ENCODE data around the gene SHISAL1.

The SHISAL1 gene

DNA sequence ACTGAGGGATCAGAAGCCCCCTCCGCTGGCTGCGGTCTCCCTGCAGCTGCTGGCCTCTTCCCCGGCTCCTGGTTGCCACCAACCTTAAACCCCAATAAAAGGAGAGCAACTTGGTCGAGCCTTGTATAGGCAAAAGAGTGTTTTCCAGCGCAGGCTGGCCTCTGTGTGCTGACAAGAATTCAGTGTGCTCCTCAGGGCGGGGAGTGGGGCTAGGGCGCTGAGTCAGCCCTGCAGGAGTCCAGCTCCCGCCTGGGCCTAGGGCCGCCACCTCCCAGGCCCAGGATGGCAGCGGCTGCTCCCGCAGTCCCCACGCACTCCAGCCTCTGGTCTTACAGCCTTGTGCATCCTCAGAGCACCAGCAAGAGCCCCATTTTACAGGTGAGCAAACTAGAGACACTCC lies at the start of gene SHISAL1:
Gene SHISAL1 (minus strand): TSS at position 186 of the 400 bp plus-strand sequence. CDS start 12,006 bp downstream, outside the sequence.
- DNase-seq = no peak

GRCh38 chr22:44361391-44362126 lies 48.8 kb upstream of the SHISAL1 start:
- no peak for DNase-seq

GRCh38 chr22:44360668-44361381 lies 48.1 kb upstream of the SHISAL1 start:
- DNase-seq = no peak

GRCh38 chr22:44360306-44360667 lies 47.5 kb upstream of the SHISAL1 start:
- no peak for DNase-seq

DNA sequence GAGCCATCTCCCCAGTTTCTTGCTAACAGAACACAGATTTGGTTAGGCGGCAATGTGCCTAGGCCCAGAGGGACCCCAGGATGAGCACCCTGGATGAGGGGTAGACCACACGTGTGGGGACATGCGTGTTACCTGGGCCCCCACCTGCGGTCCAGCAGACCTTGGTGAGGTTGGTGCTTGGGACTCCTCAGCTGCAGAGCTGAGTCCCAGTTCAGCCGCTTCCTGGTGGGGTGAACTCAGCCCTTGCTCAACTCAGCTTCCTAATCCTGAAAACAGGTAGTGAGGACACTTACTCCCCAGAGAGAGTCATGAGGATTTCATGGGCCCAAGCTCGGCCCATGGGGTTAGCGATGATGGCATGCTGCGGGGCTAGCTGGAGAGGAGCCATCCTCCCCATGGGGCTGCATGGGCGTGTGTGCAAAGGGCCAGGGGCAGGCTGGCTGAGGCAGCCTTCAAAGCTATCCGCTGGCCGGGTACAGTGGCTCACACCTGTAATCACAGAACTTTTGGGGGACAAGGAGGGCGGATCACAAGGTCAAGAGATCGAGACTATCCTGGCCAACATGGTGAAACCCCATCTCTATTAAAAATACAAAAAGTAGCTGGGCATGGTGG lies 46.9 kb upstream of the SHISAL1 start:
- DNase-seq = no peak

- no peak for DNase-seq
Measured at GRCh38 chr22:44358709-44359440, 46.1 kb upstream of the SHISAL1 start.

DNA sequence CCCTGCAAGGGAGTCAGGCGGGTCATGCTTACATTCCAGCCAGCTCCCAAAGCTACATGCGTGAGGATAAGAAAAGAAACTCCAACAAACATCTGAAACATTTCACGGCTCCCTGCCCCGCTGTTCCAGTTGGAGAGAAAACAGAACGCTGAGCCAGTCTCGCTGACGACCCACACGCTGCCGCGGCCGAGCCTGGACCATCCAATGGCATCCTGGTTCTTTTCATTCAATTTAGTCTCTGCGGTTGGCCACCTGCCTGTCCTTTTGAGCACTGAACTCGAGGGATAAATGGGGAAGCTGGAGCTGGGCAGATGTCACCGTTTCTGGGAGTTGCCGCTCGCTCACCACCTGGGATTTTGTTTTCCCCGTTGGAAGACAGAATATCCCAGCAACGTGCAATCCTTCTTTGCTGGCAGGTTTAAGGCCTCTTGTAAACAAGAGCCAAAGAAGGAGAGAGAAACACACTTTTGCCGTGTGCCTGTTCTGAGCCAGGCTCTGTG lies 45.3 kb upstream of the SHISAL1 start:
- no peak for DNase-seq

GRCh38 chr22:44357296-44357965 lies 44.7 kb upstream of the SHISAL1 start:
- DNase-seq = no peak

DNA sequence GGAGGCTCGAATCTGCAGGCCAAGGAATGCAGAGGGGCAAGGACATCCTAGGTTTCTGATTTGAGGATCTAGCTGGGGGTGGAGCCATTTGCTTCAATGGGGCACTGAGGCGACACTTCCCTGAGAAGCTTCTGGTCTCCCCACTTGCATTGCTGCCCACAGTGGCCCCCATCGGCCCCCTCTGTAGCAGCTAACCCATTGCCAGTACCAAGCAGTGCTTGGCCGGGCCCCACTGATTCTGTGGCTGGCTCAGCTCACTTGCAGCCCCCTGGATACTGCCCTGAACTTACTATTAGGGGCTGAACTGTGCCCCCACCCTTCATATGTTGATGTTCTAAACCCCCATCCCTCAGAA lies 42.9 kb upstream of the SHISAL1 start:
- DNase-seq = no peak

DNA sequence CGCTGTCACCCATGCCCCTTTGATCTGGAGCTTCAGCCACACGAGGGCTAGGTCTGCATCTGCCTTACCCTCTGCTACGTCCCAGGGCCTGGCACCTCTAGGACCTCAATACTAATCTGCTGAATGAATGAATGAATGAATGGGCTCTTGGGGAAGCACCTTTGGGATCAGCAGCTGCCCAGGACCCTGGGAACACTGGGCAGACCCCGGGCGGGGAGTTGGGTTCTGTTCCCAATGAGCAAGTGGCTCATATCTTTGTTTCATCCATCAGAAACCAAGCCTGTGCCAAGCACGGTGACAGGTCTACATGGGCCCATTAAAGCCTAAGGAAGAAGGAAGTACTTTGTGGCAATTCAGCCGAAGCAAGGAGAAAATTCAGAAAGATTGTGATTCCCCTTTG lies 41.5 kb upstream of the SHISAL1 start:
- DNase-seq = no peak

DNA sequence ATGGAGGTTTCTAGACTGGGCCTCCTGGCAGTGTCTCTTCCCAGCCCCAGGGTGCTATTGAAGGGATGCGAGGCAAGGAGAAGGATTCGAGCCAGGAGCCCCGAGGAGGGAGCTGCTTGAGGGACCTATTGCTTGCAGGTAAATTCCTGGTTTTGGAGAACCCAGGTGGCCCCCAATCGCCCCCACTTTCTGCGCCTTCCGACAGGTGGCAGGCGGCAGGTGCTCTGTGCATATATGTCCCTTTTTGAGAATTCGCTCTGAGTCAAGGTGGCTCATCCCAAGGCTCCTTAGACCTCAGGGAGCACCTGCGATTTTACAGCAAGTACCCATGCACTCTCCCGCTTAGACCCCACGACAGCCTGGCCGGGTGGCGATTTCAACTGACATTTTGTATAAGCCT lies 40.3 kb upstream of the SHISAL1 start:
- no peak for DNase-seq

GRCh38 chr22:44352378-44353035 lies 39.8 kb upstream of the SHISAL1 start:
- DNase-seq = no peak

DNA sequence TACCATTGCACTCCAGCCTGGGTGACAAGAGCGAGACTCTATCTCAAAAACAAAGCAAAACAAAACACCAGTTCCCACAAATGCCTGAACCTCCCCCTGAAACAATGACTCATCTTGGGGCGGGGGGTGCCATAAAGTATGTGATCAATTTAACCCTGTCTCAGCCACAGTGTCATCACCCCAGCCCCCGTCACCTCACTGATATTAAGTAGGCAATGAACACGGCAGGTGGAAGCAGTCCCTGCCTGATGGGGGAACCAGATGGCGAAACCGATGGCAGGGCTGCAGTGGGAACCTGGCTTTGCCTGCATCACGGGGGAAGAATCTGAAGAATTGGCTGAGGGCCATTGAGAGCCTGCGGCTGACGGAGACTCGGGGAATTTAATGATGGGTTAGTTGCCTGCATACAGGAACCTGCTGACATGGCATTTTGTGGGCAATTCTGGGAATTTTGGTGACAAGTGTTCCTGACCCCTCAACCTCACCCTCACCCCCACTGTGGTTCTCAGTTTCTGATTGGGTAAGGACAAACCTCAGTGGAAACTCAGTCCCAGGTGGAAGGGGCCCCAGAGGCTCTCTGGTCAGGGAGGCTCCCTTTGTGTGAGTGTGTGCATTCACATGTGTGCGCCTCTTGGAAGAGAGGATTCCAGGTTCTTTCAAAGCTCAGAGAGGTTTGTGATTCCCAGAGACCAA lies 39.1 kb upstream of the SHISAL1 start:
- no peak for DNase-seq

DNA sequence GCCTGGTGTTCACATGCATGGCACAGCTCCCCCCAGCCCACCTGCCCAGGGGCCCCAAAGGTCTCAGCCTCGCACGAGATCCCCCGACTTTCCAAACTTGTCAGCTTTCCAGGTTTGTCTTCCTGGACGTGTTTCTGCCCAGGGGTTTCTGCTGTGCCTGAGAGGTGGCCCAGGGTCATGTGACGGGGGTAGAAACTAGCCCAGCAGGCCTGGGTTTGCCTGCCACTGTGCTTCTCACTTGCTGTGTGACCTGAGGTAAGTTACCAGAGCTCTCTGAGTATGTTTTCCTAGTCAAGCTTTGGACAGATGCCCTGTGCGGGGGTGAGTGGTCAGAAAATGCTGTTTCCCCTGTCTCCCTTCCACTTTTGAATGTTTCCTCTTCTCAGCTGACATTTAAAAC lies 38.3 kb upstream of the SHISAL1 start:
- DNase-seq = no peak

DNA sequence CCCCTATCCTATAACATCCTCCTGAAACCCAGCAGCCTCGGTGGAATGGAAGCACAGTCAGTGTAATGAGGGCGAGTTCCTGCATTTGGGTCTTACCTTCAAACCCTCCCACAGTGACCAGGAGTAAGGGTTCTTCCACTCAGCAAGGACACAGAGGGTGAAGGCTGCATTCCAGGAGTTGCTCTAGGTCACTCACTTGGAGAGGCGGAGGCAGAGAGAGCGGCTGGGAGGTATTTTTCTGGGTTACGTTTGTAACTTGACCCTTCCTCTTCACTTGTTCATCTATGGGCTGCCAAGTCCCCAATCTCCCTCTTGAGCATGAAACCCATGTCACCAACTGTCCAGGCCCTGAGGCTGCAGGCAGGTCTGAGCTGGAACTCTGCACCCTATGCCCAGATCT lies 36.8 kb upstream of the SHISAL1 start:
- no peak for DNase-seq

DNA sequence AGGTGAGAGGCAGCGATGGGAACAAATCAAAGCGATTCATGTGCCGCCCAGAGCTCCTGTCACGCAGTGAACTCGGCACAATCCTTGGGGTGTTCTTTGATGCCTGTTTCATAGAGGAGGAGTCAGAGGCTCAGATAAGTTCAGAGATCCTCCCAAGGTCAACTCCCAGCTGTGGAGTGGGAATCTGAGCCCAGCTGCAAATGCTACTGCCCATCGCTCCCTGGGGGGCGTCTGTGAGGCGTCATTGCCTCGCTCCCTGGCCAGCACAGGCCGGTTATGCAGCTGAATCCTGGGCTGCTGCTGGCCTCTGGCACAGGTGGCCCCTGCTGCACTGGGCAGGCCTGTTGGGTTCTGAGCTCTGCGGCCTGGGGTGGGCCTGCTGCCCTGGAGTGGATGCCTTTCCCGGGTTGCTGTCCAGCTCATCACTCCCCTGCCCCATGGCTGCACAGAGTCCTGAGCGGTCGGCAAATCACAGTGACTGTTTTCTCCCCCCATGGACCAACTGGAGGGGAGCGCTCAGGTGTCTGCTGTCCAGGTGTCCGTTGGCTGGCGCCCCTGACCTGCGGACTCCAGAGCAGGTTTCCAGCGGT lies 36.3 kb upstream of the SHISAL1 start:
- no peak for DNase-seq

DNA sequence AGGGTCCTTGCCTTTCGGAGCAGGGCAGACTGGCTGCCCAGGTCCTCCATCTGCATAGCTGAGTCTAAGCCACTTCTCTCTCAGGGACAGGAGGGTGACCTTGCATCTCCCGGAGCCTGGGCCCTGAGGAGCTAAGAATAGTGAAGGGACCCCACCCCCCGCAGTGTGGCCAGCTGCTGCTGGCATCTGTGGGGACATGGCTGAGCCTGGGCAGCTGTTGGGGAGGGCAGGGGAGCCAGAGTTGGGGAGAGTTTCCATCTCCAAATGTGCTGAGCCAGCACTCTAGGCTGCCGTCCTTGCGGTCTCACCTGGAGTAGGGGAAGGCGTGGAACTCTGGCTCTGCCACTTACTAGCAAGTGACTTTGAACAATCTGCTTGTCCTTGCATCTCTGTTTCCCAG lies 34.8 kb upstream of the SHISAL1 start:
- no peak for DNase-seq

DNA sequence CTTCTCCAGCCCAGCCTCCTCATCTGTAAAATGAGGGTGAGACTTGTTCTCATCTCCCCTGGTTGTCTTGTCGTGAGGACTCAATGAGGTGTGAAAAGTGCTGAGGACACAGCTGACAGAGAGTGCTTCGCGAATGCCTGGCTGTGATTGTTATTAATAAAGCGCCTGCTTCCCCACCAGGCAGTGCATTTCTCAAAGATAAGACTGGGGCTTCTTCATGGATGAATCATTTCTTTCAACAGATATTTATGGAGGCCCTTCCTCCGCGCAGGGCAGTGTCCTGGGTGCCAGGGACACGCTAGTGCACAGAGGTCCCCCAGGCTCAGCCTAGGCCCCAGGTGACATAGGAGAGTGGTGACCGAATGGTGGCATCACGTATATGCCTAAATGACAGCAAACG lies 34.3 kb upstream of the SHISAL1 start:
- DNase-seq = no peak

DNA sequence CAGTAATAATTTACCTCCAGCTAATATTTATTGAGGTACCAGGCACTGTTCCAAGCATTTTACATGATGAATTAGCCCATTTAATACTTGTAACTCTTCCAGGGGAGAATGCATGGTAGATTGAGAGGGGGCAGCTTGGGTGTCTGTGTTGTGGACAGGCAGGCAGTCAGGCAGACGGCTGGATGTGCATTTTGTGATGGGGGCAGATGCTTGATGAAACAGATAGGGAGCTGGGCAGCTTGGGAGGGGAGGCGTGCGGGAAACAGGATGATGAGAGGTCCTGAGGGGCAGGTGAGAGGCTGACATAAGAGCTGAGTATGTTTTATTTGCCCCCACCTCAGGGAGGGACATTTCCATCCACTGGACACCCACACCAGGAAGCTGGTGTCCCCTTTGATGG lies 33.1 kb upstream of the SHISAL1 start:
- DNase-seq = no peak

GRCh38 chr22:44344407-44344806 lies 31.7 kb upstream of the SHISAL1 start:
- DNase-seq = no peak

DNA sequence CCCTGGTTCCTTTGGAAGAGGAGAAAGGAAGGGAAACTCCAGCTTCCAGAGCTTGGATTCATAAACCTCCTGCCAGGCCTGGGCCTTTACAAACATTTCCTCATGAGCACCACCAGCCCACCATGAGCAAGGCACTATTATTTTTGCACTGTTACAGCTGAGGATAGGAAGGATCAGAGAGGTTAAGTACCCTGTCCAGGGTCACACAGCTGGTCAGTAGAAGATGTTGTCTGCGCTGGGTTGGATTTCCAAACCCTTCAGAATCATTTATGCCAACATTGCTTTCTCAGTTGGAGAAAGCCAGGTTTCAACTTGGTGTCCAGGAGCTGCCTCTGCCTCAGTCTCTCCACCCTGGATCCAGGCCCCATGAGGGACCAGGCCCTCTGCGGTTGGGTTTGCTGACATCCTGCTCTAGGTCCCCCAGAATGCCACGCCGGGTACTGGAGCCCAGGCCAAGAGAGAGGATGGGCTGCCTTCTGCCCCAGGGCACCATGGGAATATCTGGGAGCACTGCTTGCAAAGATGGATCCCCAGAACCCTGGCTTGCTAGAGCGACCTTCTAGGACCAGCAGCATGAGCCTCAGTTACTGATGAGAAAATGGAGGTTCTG lies 29.7 kb upstream of the SHISAL1 start:
- no peak for DNase-seq
